ENCODE data around the gene POLR1B. TPM values are rescaled to one million over a fixed set of nuclear protein-coding genes. Genes with fewer than 3 reads are reported as not detected.
"Not testable (repeated sequence)": the region's sequence is repeated elsewhere in the genome, so short reads cannot be mapped to it uniquely, and the experiment has no call there.

POLR1B gene
- total RNA-seq, 1 donor from 2014 or later, result 26.8 TPM

DNA sequence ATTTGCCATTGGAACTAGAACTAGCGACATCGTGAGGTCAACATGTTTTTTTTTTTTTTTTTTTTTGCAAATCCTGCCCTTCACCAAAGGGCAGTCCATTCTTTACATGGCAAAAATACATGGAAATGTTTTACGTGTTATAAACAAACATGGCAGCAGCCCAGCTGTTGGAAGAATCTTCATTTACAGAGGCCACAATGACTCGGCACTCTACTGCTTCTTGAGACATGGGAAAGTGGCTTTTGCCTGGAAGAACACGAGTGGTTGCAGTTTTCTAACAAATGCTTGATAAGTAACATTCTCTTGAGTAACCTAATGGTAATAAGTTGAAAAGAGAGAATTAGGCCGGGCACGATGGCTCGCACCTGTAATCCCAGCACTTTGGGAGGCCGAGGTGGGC, 22.8 kb upstream of the POLR1B start:
- FAIRE-seq (no peak), DNase-seq (ENCODE audit: low read depth) (no peak)
- Mint-ChIP-seq H3K36me3 (ENCODE audit: low read depth, unreplicated experiment) (peaks cover 55% of the 10 kb centered on the region), H3K27me3 (ENCODE audit: low read depth, unreplicated experiment) (no peaks in the 10 kb centered on the region), H3K4me1 (ENCODE audit: low read depth, unreplicated experiment) (no peaks in the 10 kb centered on the region), H3K27ac (ENCODE audit: unreplicated experiment) (no peak overlapping the region), H3K9me3 (ENCODE audit: unreplicated experiment) (no peaks in the 10 kb centered on the region), H3K4me3 (ENCODE audit: unreplicated experiment) (no peak overlapping the region)
- Histone ChIP-seq H3K4me1 (ENCODE audit: insufficient read depth, low read length) (no peaks in the 10 kb centered on the region), H3K9ac (ENCODE audit: low read length) (no peak overlapping the region), H3K27me3 (ENCODE audit: insufficient read depth, low read length) (no peaks in the 10 kb centered on the region), H2AFZ (ENCODE audit: low read depth, low read length) (no peak overlapping the region), H4K20me1 (ENCODE audit: insufficient read depth, low read length) (no peaks in the 10 kb centered on the region), H3K79me2 (ENCODE audit: insufficient read depth, low read length) (no peaks in the 10 kb centered on the region), H3K4me2 (ENCODE audit: low read length) (no peak overlapping the region), H3K4me3 (ENCODE audit: insufficient read depth, low read depth, low read length) (no peak overlapping the region), H3K27ac (ENCODE audit: low read depth, low read length) (no peak overlapping the region), H3K36me3 (ENCODE audit: insufficient read depth, low read length) (peaks cover 19% of the 10 kb centered on the region), H3K9me3 (ENCODE audit: insufficient read depth, low read depth, low read length) (no peaks in the 10 kb centered on the region)
- TF ChIP-seq, protein P1, sequence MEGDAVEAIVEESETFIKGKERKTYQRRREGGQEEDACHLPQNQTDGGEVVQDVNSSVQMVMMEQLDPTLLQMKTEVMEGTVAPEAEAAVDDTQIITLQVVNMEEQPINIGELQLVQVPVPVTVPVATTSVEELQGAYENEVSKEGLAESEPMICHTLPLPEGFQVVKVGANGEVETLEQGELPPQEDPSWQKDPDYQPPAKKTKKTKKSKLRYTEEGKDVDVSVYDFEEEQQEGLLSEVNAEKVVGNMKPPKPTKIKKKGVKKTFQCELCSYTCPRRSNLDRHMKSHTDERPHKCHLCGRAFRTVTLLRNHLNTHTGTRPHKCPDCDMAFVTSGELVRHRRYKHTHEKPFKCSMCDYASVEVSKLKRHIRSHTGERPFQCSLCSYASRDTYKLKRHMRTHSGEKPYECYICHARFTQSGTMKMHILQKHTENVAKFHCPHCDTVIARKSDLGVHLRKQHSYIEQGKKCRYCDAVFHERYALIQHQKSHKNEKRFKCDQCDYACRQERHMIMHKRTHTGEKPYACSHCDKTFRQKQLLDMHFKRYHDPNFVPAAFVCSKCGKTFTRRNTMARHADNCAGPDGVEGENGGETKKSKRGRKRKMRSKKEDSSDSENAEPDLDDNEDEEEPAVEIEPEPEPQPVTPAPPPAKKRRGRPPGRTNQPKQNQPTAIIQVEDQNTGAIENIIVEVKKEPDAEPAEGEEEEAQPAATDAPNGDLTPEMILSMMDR (IDR thresholded peaks at IDR 0.05; ENCODE audit: insufficient read depth, low read depth, low read length), result no peak
- TF ChIP-seq EZH2 (IDR thresholded peaks at IDR 0.05; ENCODE audit: insufficient read depth, low read length), result no peak

DNA sequence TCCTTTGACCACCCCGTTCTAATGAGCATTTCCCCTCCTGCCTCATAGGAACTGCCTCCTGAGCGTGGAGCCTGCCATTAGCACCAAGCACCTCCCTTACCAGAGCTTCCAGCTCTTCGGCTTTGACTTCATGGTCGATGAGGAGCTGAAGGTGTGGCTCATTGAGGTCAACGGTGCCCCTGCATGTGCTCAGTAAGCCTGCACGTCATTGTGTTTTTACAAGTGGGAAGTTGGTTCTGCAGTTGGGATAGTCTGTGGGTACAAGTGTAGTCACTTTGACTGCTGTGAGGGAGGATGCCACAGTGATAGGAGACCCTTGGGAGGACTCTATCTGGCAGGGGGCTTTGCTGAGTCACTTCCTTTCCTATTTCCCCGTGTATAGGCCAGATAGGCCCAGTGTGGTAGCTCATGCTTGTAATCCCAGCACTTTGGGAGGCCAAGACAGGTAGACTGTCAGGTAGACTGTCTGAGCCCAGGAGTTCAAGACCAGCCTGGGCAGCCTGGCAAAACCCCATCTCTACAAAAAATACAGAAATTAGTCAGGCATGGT, 22.0 kb upstream of the POLR1B start:
- H3K27me3 ChIP-seq (ENCODE audit: insufficient read depth, low read length), result no peaks in the 10 kb centered on the region
- no peak overlapping the region for H3K27ac ChIP-seq (ENCODE audit: low read depth, low read length)
- no peaks in the 10 kb centered on the region for H3K79me2 ChIP-seq (ENCODE audit: insufficient read depth, low read length)
- no peak overlapping the region for H3K4me3 ChIP-seq (ENCODE audit: insufficient read depth, low read depth, low read length)
- H3K36me3 ChIP-seq (ENCODE audit: insufficient read depth, low read length), result peaks cover 18% of the 10 kb centered on the region
- no peak overlapping the region for H3K9ac ChIP-seq (ENCODE audit: low read length)
- no peak overlapping the region for H3K4me3 Mint-ChIP-seq (ENCODE audit: unreplicated experiment)
- H3K36me3 Mint-ChIP-seq (ENCODE audit: low read depth, unreplicated experiment), result peaks cover 54% of the 10 kb centered on the region
- no peaks in the 10 kb centered on the region for H3K4me1 ChIP-seq (ENCODE audit: insufficient read depth, low read length)
- no peak overlapping the region for H2AFZ ChIP-seq (ENCODE audit: low read depth, low read length)
- no peak for DNase-seq (ENCODE audit: low read depth)
- H3K4me1 Mint-ChIP-seq (ENCODE audit: low read depth, unreplicated experiment), result no peaks in the 10 kb centered on the region
- H4K20me1 ChIP-seq (ENCODE audit: insufficient read depth, low read length), result no peaks in the 10 kb centered on the region
- no peaks in the 10 kb centered on the region for H3K9me3 Mint-ChIP-seq (ENCODE audit: unreplicated experiment)
- H3K4me2 ChIP-seq (ENCODE audit: low read length), result no peak overlapping the region
- no peak for FAIRE-seq
- no peaks in the 10 kb centered on the region for H3K27me3 Mint-ChIP-seq (ENCODE audit: low read depth, unreplicated experiment)
- TF ChIP-seq EZH2 (IDR thresholded peaks at IDR 0.05; ENCODE audit: insufficient read depth, low read length), result no peak
- TF ChIP-seq, protein P1 (IDR thresholded peaks at IDR 0.05; ENCODE audit: insufficient read depth, low read depth, low read length), result no peak
- H3K27ac Mint-ChIP-seq (ENCODE audit: unreplicated experiment), result no peak overlapping the region
- no peaks in the 10 kb centered on the region for H3K9me3 ChIP-seq (ENCODE audit: insufficient read depth, low read depth, low read length)

DNA sequence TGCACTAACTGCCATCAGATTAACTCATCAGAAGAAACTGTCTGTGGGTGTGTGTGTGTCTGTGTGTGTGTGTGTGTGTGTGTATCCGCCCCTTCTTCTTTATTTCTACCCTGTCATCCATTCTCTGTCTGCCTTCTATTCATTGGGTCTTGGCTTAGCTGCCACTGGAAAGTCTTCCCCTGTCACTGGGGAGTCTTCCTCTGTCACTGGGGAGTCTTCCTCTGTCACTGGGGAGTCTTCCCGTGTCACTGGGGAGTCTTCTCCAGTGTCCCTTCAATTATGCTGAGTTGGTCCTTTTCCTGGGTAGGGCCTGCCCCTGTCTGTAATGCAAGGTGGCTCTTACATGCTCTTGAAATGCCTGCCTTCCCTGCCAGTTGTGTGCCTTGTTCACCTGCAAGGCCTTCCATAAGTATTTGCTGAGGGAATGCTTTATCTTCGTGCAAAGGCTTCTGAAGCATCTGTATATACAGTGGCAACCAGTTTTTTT, 18.9 kb upstream of the POLR1B start:
- no peak for DNase-seq (ENCODE audit: low read depth)
- no peak overlapping the region for H3K4me3 Mint-ChIP-seq (ENCODE audit: unreplicated experiment)
- Histone ChIP-seq H4K20me1 (ENCODE audit: insufficient read depth, low read length) (no peaks in the 10 kb centered on the region), H3K27ac (ENCODE audit: low read depth, low read length) (no peak overlapping the region), H3K27me3 (ENCODE audit: insufficient read depth, low read length) (no peaks in the 10 kb centered on the region), H2AFZ (ENCODE audit: low read depth, low read length) (no peak overlapping the region), H3K36me3 (ENCODE audit: insufficient read depth, low read length) (peaks cover 15% of the 10 kb centered on the region), H3K4me3 (ENCODE audit: insufficient read depth, low read depth, low read length) (no peak overlapping the region), H3K9me3 (ENCODE audit: insufficient read depth, low read depth, low read length) (no peaks in the 10 kb centered on the region), H3K9ac (ENCODE audit: low read length) (no peak overlapping the region), H3K4me2 (ENCODE audit: low read length) (no peak overlapping the region), H3K79me2 (ENCODE audit: insufficient read depth, low read length) (no peaks in the 10 kb centered on the region), H3K4me1 (ENCODE audit: insufficient read depth, low read length) (no peaks in the 10 kb centered on the region)
- H3K9me3 Mint-ChIP-seq (ENCODE audit: unreplicated experiment), result no peaks in the 10 kb centered on the region
- H3K36me3 Mint-ChIP-seq (ENCODE audit: low read depth, unreplicated experiment), result peaks cover 58% of the 10 kb centered on the region
- FAIRE-seq, result no peak
- no peak overlapping the region for H3K27ac Mint-ChIP-seq (ENCODE audit: unreplicated experiment)
- H3K27me3 Mint-ChIP-seq (ENCODE audit: low read depth, unreplicated experiment), result no peaks in the 10 kb centered on the region
- no peaks in the 10 kb centered on the region for H3K4me1 Mint-ChIP-seq (ENCODE audit: low read depth, unreplicated experiment)
- TF ChIP-seq, protein P1 (IDR thresholded peaks at IDR 0.05; ENCODE audit: insufficient read depth, low read depth, low read length), result no peak
- no peak for TF ChIP-seq EZH2 (IDR thresholded peaks at IDR 0.05; ENCODE audit: insufficient read depth, low read length)

DNA sequence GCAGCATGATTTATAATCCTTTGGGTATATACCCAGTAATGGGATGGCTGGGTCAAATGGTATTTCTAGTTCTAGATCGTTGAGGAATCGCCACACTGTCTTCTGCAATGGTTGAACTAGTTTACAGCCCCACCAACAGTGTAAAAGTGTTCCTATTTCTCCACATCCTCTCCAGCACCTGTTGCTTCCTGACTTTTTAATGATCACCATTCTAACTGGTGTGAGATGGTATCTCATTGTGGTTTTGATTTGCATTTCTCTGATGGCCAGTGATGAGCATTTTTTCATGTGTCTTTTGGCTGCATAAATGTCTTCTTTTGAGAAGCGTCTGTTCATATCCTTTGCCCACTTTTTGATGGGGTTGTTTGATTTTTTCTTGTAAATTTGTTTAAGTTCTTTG, 18.0 kb upstream of the POLR1B start:
- not testable (repeated sequence) for H4K20me1 ChIP-seq (ENCODE audit: insufficient read depth, low read length); H3K4me1 Mint-ChIP-seq (ENCODE audit: low read depth, unreplicated experiment); H2AFZ ChIP-seq (ENCODE audit: low read depth, low read length); H3K9me3 ChIP-seq (ENCODE audit: insufficient read depth, low read depth, low read length); DNase-seq (ENCODE audit: low read depth); H3K4me1 ChIP-seq (ENCODE audit: insufficient read depth, low read length); H3K4me3 ChIP-seq (ENCODE audit: insufficient read depth, low read depth, low read length); H3K9me3 Mint-ChIP-seq (ENCODE audit: unreplicated experiment); H3K4me3 Mint-ChIP-seq (ENCODE audit: unreplicated experiment); H3K27ac Mint-ChIP-seq (ENCODE audit: unreplicated experiment); H3K79me2 ChIP-seq (ENCODE audit: insufficient read depth, low read length); H3K27me3 ChIP-seq (ENCODE audit: insufficient read depth, low read length); H3K4me2 ChIP-seq (ENCODE audit: low read length); H3K9ac ChIP-seq (ENCODE audit: low read length); H3K27me3 Mint-ChIP-seq (ENCODE audit: low read depth, unreplicated experiment); FAIRE-seq; H3K27ac ChIP-seq (ENCODE audit: low read depth, low read length)
- peaks cover 23% of the 10 kb centered on the region for H3K36me3 ChIP-seq (ENCODE audit: insufficient read depth, low read length)
- H3K36me3 Mint-ChIP-seq (ENCODE audit: low read depth, unreplicated experiment), result peaks cover 62% of the 10 kb centered on the region

All from astrocyte (in vitro differentiated cells and primary cell).